ENCODE results near the gene DRG2. TPM values are rescaled to one million over a fixed set of nuclear protein-coding genes. Genes with fewer than 3 reads are reported as not detected.

Gene DRG2
- total RNA-seq, 1 donor from 2014 or later, result 67.5 TPM

GRCh38 chr17:18109935-18110485, 22.3 kb downstream of the DRG2 start:
- Mint-ChIP-seq H3K36me3 (ENCODE audit: low read depth) (peaks cover 5% of the 10 kb centered on the region), H3K4me3 (no peak overlapping the region), H3K4me1 (ENCODE audit: low read depth) (no peaks in the 10 kb centered on the region), H3K27ac (no peak overlapping the region), H3K27me3 (ENCODE audit: insufficient read depth) (no peaks in the 10 kb centered on the region), H3K9me3 (no peaks in the 10 kb centered on the region)
- DNase-seq (ENCODE audit: low spot score), result no peak
- intact Hi-C loops (cut with micrococcal nuclease), result no loop called here

- no peaks in the 10 kb centered on the region for H3K9me3 Mint-ChIP-seq
- no peak for DNase-seq (ENCODE audit: low spot score)
- no peaks in the 10 kb centered on the region for H3K27me3 Mint-ChIP-seq (ENCODE audit: insufficient read depth)
- intact Hi-C loops (cut with micrococcal nuclease), result no loop called here
- no peaks in the 10 kb centered on the region for H3K4me1 Mint-ChIP-seq (ENCODE audit: low read depth)
- peaks cover 5% of the 10 kb centered on the region for H3K36me3 Mint-ChIP-seq (ENCODE audit: low read depth)
- H3K27ac Mint-ChIP-seq, result no peak overlapping the region
- no peak overlapping the region for H3K4me3 Mint-ChIP-seq
Observed at GRCh38 chr17:18110636-18111145, 22.9 kb downstream of the DRG2 start.

- DNase-seq (ENCODE audit: low spot score), result no peak
- H3K9me3 Mint-ChIP-seq, result no peaks in the 10 kb centered on the region
- H3K27me3 Mint-ChIP-seq (ENCODE audit: insufficient read depth), result no peaks in the 10 kb centered on the region
- no peak overlapping the region for H3K4me3 Mint-ChIP-seq
- peaks cover 5% of the 10 kb centered on the region for H3K36me3 Mint-ChIP-seq (ENCODE audit: low read depth)
- no peak overlapping the region for H3K27ac Mint-ChIP-seq
- no peaks in the 10 kb centered on the region for H3K4me1 Mint-ChIP-seq (ENCODE audit: low read depth)
- intact Hi-C loops (cut with micrococcal nuclease), result no loop called here
Observed at GRCh38 chr17:18111330-18111971, 23.7 kb downstream of the DRG2 start.

DNA sequence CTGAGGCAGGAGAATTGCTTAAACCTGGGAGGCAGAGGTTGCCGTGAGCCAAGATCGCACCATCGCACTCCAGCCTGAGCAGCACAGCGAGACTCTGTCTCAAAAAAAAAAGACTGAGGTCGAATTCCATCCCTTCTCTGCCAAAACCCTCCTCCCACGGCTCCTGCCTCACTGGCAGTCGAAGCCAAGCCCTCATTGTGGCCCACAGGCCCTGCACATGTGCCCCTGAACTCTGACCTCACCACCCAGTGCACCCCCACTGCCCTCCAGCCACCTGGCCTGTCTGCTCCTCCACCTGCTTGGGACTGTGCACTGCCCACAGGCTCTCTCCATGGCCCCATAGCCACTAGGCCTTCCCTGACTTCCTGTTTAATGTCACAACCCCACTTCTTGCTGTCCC, 27.8 kb downstream of the DRG2 start:
- H3K4me1 Mint-ChIP-seq (ENCODE audit: low read depth), result no peaks in the 10 kb centered on the region
- H3K9me3 Mint-ChIP-seq, result peaks cover 6% of the 10 kb centered on the region
- no peak overlapping the region for H3K27ac Mint-ChIP-seq
- intact Hi-C loops (cut with micrococcal nuclease), result no loop called here
- H3K27me3 Mint-ChIP-seq (ENCODE audit: insufficient read depth), result peaks cover 2% of the 10 kb centered on the region
- no peak for DNase-seq (ENCODE audit: low spot score)
- no peak overlapping the region for H3K4me3 Mint-ChIP-seq
- H3K36me3 Mint-ChIP-seq (ENCODE audit: low read depth), result no peaks in the 10 kb centered on the region

DNA sequence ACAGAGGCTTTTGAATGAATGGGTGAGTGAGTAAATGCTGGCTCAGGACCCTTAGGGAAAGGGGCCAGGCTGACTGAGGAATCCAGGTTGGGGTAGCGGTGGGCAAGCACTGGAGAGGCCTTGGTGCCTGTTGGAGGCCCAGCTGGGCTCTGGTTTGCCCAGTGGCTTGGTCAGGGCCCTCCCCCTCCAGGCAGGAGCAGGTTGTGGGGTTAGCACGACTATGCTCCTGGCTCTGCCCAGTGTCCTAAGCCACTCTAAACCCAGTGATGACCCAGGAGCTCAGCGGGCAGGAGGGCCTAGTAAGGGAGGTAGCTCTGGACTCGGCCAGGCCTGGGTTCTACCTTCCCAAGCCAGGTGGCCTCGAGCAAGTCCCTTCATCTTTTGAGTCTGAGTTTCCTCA, 28.3 kb downstream of the DRG2 start:
- no peak for DNase-seq (ENCODE audit: low spot score)
- no peaks in the 10 kb centered on the region for H3K4me1 Mint-ChIP-seq (ENCODE audit: low read depth)
- H3K9me3 Mint-ChIP-seq, result peaks cover 6% of the 10 kb centered on the region
- H3K27ac Mint-ChIP-seq, result no peak overlapping the region
- no peak overlapping the region for H3K4me3 Mint-ChIP-seq
- H3K27me3 Mint-ChIP-seq (ENCODE audit: insufficient read depth), result peaks cover 2% of the 10 kb centered on the region
- intact Hi-C loops (cut with micrococcal nuclease), result no loop called here
- no peaks in the 10 kb centered on the region for H3K36me3 Mint-ChIP-seq (ENCODE audit: low read depth)

DNA sequence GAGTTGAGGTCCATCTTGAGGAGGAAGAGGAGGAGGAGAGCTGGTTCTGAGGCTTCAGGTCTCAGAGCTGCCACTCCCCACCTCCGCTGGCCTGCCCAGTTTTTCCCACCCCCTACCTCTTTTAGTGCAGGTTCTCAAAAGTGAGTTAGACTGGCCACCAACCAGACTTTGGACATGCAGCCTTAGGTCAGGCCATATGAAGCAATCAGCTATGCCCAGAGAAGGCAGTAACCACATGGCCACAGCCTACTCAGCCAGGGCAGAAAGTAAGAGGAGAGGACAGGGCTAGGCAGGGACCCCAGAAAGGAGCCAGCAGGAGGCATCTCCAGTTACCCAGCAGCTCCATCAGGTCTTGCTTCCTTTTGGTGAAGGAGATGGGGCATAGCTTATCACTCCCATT, 29.8 kb downstream of the DRG2 start:
- H3K27ac Mint-ChIP-seq, result no peak overlapping the region
- H3K36me3 Mint-ChIP-seq (ENCODE audit: low read depth), result no peaks in the 10 kb centered on the region
- peaks cover 2% of the 10 kb centered on the region for H3K27me3 Mint-ChIP-seq (ENCODE audit: insufficient read depth)
- no peak overlapping the region for H3K4me3 Mint-ChIP-seq
- DNase-seq (ENCODE audit: low spot score), result no peak
- intact Hi-C loops (cut with micrococcal nuclease), result no loop called here
- H3K4me1 Mint-ChIP-seq (ENCODE audit: low read depth), result no peaks in the 10 kb centered on the region
- peaks cover 6% of the 10 kb centered on the region for H3K9me3 Mint-ChIP-seq

DNA sequence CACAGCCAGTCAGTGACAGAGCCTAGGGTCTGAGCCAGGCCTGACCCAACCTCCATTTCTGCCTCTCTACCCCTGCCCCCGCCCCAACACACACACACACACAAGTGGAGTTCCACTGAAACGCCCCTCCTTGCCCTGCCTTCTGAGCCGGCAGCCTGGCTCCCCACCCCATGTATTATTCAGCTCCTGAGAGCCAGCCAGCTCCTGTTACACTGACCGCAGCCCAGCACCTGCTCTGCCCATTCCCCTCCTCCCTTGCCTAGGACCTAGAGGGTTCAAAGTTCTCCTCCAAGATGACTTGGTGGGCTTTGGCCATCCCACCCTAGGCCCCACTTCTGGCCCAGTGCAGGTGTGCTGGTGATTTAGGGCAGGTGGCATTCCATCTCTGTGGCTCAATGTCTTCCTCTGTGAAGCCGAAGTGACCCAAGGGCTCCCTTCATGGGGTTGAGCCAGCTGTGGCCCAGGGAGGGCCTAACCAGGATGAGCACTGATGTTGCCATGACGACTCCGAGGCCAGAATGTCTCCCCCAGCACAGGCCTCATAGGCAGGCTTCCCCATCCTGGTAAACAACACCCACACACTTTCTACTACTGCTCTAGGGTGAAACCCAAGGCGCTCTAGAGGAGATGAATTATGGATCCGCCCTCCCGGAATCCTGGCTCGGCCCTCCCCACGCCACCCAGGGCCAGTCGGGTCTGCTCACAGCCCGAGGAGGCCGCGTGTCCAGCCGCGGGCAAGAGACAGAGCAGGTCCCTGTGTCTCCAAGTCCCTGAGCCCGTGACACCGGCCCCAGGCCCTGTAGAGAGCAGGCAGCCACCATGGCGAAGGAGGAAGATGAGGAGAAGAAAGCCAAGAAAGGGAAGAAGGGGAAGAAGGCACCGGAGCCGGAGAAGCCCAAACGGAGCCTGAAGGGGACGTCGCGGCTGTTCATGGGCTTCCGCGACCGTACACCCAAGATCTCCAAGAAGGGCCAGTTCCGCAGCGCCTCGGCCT, 30.5 kb downstream of the DRG2 start:
- Mint-ChIP-seq H3K4me3 (no peak overlapping the region), H3K36me3 (ENCODE audit: low read depth) (no peaks in the 10 kb centered on the region), H3K27ac (no peak overlapping the region), H3K27me3 (ENCODE audit: insufficient read depth) (peaks cover 2% of the 10 kb centered on the region), H3K4me1 (ENCODE audit: low read depth) (no peaks in the 10 kb centered on the region), H3K9me3 (peaks cover 6% of the 10 kb centered on the region)
- no peak for DNase-seq (ENCODE audit: low spot score)
- intact Hi-C loops (cut with micrococcal nuclease), result no loop called here

DNA sequence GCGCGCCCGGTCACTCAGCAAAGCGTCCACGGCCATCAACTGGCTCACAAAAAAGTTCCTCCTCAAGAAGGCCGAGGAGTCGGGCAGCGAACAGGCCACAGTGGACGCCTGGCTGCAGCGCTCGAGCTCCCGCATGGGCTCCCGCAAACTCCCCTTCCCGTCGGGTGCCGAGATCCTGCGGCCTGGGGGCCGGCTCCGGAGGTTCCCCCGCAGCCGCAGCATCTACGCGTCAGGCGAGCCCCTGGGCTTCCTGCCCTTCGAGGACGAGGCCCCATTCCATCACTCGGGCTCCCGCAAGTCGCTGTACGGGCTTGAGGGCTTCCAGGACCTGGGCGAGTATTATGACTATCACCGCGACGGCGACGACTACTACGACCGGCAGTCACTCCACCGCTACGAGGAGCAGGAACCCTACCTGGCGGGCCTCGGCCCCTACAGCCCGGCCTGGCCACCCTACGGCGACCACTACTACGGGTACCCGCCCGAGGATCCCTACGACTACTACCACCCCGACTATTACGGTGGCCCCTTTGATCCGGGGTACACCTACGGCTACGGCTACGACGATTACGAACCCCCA, 31.5 kb downstream of the DRG2 start:
- DNase-seq (ENCODE audit: low spot score), result no peak
- Mint-ChIP-seq H3K4me1 (ENCODE audit: low read depth) (no peaks in the 10 kb centered on the region), H3K27ac (no peak overlapping the region), H3K9me3 (peaks cover 6% of the 10 kb centered on the region), H3K4me3 (no peak overlapping the region), H3K36me3 (ENCODE audit: low read depth) (no peaks in the 10 kb centered on the region), H3K27me3 (ENCODE audit: insufficient read depth) (peaks cover 2% of the 10 kb centered on the region)
- intact Hi-C loops (cut with micrococcal nuclease), result no loop called here

- no peak overlapping the region for H3K27ac Mint-ChIP-seq
Observed at GRCh38 chr17:18119938-18120337, 32.2 kb downstream of the DRG2 start.

DNA sequence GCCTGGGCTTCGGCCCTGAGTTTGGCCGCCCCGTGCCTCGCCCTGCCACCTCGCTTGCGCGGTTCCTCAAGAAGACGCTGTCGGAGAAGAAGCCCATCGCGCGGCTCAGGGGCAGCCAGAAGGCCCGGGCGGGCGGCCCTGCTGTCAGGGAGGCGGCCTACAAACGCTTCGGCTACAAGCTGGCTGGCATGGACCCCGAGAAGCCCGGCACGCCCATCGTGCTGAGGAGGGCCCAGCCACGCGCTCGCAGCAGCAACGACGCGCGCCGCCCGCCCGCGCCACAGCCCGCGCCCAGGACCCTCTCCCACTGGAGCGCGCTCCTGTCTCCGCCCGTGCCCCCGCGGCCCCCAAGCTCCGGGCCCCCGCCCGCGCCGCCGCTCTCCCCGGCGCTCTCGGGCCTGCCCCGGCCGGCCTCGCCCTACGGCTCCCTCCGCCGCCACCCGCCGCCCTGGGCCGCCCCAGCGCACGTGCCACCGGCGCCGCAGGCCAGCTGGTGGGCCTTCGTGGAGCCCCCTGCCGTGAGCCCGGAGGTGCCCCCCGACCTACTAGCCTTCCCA, 32.8 kb downstream of the DRG2 start:
- H3K27me3 Mint-ChIP-seq (ENCODE audit: insufficient read depth), result peaks cover 2% of the 10 kb centered on the region
- intact Hi-C loops (cut with micrococcal nuclease), result no loop called here
- DNase-seq (ENCODE audit: low spot score), result no peak

More at GRCh38 chr17:18119938-18120337, 32.2 kb downstream of the DRG2 start:
- H3K9me3 Mint-ChIP-seq, result peaks cover 6% of the 10 kb centered on the region
- no peaks in the 10 kb centered on the region for H3K36me3 Mint-ChIP-seq (ENCODE audit: low read depth)
- no peak for DNase-seq (ENCODE audit: low spot score)
- H3K4me3 Mint-ChIP-seq, result no peak overlapping the region
- H3K27me3 Mint-ChIP-seq (ENCODE audit: insufficient read depth), result peaks cover 2% of the 10 kb centered on the region
- intact Hi-C loops (cut with micrococcal nuclease), result no loop called here
- no peaks in the 10 kb centered on the region for H3K4me1 Mint-ChIP-seq (ENCODE audit: low read depth)

GRCh38 chr17:18121144-18121910, 33.6 kb downstream of the DRG2 start:
- H3K27me3 Mint-ChIP-seq (ENCODE audit: insufficient read depth), result peaks cover 2% of the 10 kb centered on the region
- peaks cover 6% of the 10 kb centered on the region for H3K9me3 Mint-ChIP-seq
- DNase-seq (ENCODE audit: low spot score), result no peak
- H3K27ac Mint-ChIP-seq, result no peak overlapping the region
- no peaks in the 10 kb centered on the region for H3K36me3 Mint-ChIP-seq (ENCODE audit: low read depth)
- intact Hi-C loops (cut with micrococcal nuclease), result no loop called here
- no peaks in the 10 kb centered on the region for H3K4me1 Mint-ChIP-seq (ENCODE audit: low read depth)
- H3K4me3 Mint-ChIP-seq, result no peak overlapping the region

More for the DNA sequence above, 32.8 kb downstream of the DRG2 start:
- H3K4me1 Mint-ChIP-seq (ENCODE audit: low read depth), result no peaks in the 10 kb centered on the region
- H3K27ac Mint-ChIP-seq, result no peak overlapping the region
- H3K4me3 Mint-ChIP-seq, result no peak overlapping the region
- peaks cover 6% of the 10 kb centered on the region for H3K9me3 Mint-ChIP-seq
- H3K36me3 Mint-ChIP-seq (ENCODE audit: low read depth), result no peaks in the 10 kb centered on the region

Data from activated T-helper 1 cell treated with anti-CD3 and anti-CD28 coated beads, Interleukin-12 subunit alpha, Interleukin-12 subunit beta, Interleukin-2, Interleukin-4 antibody, amounts not matched to agents 30 ng/mL and 10 ng/mL and 1 ng/mL, durations not matched to agents 14 hours and 24 hours and 36 hours (primary cell).